ENCODE results near the gene CTNNAL1.
"Not testable (repeated sequence)": the region's sequence is repeated elsewhere in the genome, so short reads cannot be mapped to it uniquely, and the experiment has no call there.

CTNNAL1 gene

DNA sequence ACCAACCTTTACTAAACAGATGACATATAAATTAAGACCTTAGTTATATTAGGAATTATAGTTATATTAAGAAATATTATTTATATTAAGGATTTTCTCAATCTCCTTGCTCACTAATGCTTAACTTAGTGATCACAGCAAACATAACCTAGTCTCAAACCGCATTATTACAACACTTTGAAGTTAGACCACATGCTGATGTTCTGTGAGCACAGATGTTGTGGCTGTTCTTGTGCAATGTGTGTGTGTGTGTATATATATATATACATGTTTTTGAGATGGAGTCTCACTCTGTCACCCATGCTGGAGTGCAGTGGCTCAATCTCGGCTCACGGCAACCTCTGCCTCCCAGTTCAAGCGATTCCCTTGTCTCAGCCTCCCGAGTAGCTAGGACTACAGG, 99.9 kb downstream of the CTNNAL1 start:
- peaks cover 80% of the 10 kb centered on the region for H3K36me3 ChIP-seq

GRCh38 chr9:108911820-108912219, 101.5 kb downstream of the CTNNAL1 start:
- Histone ChIP-seq H3K9ac (no peak overlapping the region), H3K36me3 (peaks cover 81% of the 10 kb centered on the region), H3K4me2 (no peak overlapping the region), H3K27ac (no peak overlapping the region), H3K9me3 (no peaks in the 10 kb centered on the region), H3K27me3 (no peaks in the 10 kb centered on the region), H3K4me1 (no peaks in the 10 kb centered on the region), H4K20me1 (no peaks in the 10 kb centered on the region), H3K4me3 (no peak overlapping the region)
- no peak for TF ChIP-seq Cebpa-rat (IDR thresholded peaks at IDR 0.05)

More for the DNA sequence above, 99.9 kb downstream of the CTNNAL1 start:
- no peaks in the 10 kb centered on the region for H3K4me1 ChIP-seq
- H3K27ac ChIP-seq: no peak overlapping the region
- H3K9ac ChIP-seq: no peak overlapping the region
- no peak overlapping the region for H3K4me3 ChIP-seq
- no peak overlapping the region for H3K4me2 ChIP-seq
- H3K9me3 ChIP-seq: no peaks in the 10 kb centered on the region
- no peaks in the 10 kb centered on the region for H4K20me1 ChIP-seq
- no peaks in the 10 kb centered on the region for H3K27me3 ChIP-seq
- TF ChIP-seq Cebpa-rat (IDR thresholded peaks at IDR 0.05): no peak

DNA sequence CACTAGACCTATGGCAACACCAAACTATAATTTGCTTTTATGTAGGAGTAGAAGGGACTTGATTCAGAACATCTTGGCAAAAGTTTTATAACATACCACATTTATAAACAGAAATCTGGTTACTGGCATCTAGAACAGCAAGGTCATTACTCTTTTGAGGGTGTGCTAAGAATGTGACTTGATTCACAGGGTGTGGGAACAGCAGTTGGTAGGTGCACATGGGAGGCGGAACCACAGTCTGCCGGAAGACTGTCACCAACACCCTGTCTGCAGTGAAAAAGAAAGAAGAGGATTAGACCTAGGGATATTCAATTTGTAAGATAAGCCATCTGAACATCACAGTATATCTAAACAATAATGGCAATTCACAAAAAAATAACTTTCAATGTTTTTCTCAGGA, 102.4 kb downstream of the CTNNAL1 start:
- H3K9ac ChIP-seq: no peak overlapping the region
- TF ChIP-seq Cebpa-rat (IDR thresholded peaks at IDR 0.05): no peak
- H3K9me3 ChIP-seq: no peaks in the 10 kb centered on the region
- H3K27ac ChIP-seq: no peak overlapping the region
- H3K4me3 ChIP-seq: no peak overlapping the region
- peaks cover 86% of the 10 kb centered on the region for H3K36me3 ChIP-seq
- no peaks in the 10 kb centered on the region for H3K4me1 ChIP-seq
- H3K4me2 ChIP-seq: no peak overlapping the region
- no peaks in the 10 kb centered on the region for H4K20me1 ChIP-seq
- H3K27me3 ChIP-seq: no peaks in the 10 kb centered on the region

DNA sequence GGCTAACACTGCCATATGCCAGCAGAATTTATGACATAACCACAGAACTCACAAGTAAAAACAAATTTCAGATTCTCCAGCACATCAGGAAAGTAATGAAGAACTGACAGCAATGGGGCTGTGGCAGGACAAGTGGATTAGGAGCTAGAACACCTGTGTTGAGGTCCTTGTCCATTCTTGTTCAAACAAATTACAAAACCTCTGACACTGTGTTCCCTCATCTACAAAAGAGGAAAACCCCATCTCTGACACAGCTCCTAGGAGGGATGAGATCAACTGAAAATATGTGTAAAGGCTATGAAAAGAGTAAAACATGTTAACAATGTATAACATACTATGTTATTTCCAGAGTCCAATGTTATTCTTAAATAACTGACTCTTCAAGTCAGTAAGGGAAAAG, 102.9 kb downstream of the CTNNAL1 start:
- Histone ChIP-seq H3K9me3 (no peaks in the 10 kb centered on the region), H3K27ac (no peak overlapping the region), H3K4me1 (no peaks in the 10 kb centered on the region), H3K36me3 (peaks cover 88% of the 10 kb centered on the region), H3K4me2 (no peak overlapping the region), H3K4me3 (no peak overlapping the region), H3K27me3 (no peaks in the 10 kb centered on the region), H3K9ac (no peak overlapping the region), H4K20me1 (no peaks in the 10 kb centered on the region)
- TF ChIP-seq Cebpa-rat (IDR thresholded peaks at IDR 0.05): no peak

- Histone ChIP-seq H3K27ac (no peak overlapping the region), H3K9ac (no peak overlapping the region), H3K4me3 (no peak overlapping the region), H3K36me3 (peaks cover 95% of the 10 kb centered on the region), H3K27me3 (no peaks in the 10 kb centered on the region), H3K9me3 (no peaks in the 10 kb centered on the region), H4K20me1 (no peaks in the 10 kb centered on the region), H3K4me1 (no peaks in the 10 kb centered on the region), H3K4me2 (no peak overlapping the region)
- TF ChIP-seq Cebpa-rat (IDR thresholded peaks at IDR 0.05): no peak
Measured at GRCh38 chr9:108905494-108905893, 107.8 kb downstream of the CTNNAL1 start.

DNA sequence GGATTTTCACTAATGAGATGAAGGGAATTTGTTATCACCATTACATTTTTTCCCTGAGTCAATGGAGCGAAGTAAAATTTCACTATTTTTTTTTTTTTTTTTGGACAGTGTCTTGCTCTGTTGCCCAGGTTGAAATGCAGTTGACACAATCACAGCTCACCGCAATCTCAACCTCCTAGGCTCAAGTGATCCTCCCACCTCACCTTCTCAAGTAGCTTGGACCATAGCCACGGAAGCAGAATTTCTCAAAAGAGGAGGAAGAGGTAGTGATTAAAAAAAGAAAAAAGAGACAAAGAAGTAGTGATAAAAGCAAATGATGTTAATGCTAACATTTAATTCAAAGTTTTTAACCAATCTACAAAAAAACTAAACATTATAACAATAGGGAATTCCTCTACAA, 109.1 kb downstream of the CTNNAL1 start:
- H3K4me3 ChIP-seq: no peak overlapping the region
- no peaks in the 10 kb centered on the region for H3K9me3 ChIP-seq
- H3K9ac ChIP-seq: no peak overlapping the region
- no peaks in the 10 kb centered on the region for H4K20me1 ChIP-seq
- no peak for TF ChIP-seq Cebpa-rat (IDR thresholded peaks at IDR 0.05)
- H3K27me3 ChIP-seq: no peaks in the 10 kb centered on the region
- no peak overlapping the region for H3K4me2 ChIP-seq
- no peaks in the 10 kb centered on the region for H3K4me1 ChIP-seq
- H3K27ac ChIP-seq: no peak overlapping the region
- H3K36me3 ChIP-seq: peaks cover 95% of the 10 kb centered on the region

- Histone ChIP-seq H3K36me3 (peaks cover 95% of the 10 kb centered on the region), H3K9ac (no peak overlapping the region), H3K27me3 (no peaks in the 10 kb centered on the region)
Measured at GRCh38 chr9:108903420-108904103, 109.7 kb downstream of the CTNNAL1 start.

GRCh38 chr9:108900176-108900575, 113.1 kb downstream of the CTNNAL1 start:
- H3K27ac ChIP-seq: no peak overlapping the region
- H4K20me1 ChIP-seq: no peaks in the 10 kb centered on the region
- H3K4me3 ChIP-seq: no peak overlapping the region
- H3K36me3 ChIP-seq: peaks cover 93% of the 10 kb centered on the region
- H3K4me2 ChIP-seq: no peak overlapping the region
- no peak for TF ChIP-seq Cebpa-rat (IDR thresholded peaks at IDR 0.05)
- no peaks in the 10 kb centered on the region for H3K9me3 ChIP-seq
- no peaks in the 10 kb centered on the region for H3K27me3 ChIP-seq
- H3K9ac ChIP-seq: no peak overlapping the region
- no peaks in the 10 kb centered on the region for H3K4me1 ChIP-seq

More at GRCh38 chr9:108903420-108904103, 109.7 kb downstream of the CTNNAL1 start:
- H3K4me2 ChIP-seq: no peak overlapping the region
- H4K20me1 ChIP-seq: no peaks in the 10 kb centered on the region
- H3K9me3 ChIP-seq: no peaks in the 10 kb centered on the region
- TF ChIP-seq Cebpa-rat (IDR thresholded peaks at IDR 0.05): no peak
- H3K4me1 ChIP-seq: no peaks in the 10 kb centered on the region
- H3K27ac ChIP-seq: no peak overlapping the region
- no peak overlapping the region for H3K4me3 ChIP-seq

- not testable (repeated sequence) for H3K9me3 ChIP-seq, H3K4me3 ChIP-seq, H3K27ac ChIP-seq, H3K9ac ChIP-seq, H4K20me1 ChIP-seq, H3K4me1 ChIP-seq, H3K4me2 ChIP-seq, H3K27me3 ChIP-seq
- H3K36me3 ChIP-seq: peaks cover 96% of the 10 kb centered on the region
Measured at GRCh38 chr9:108899023-108899695, 114.1 kb downstream of the CTNNAL1 start.

- Histone ChIP-seq H3K9ac (no peak overlapping the region), H3K4me2 (no peak overlapping the region), H4K20me1 (no peaks in the 10 kb centered on the region), H3K36me3 (peaks cover 97% of the 10 kb centered on the region), H3K27me3 (no peaks in the 10 kb centered on the region), H3K4me3 (no peak overlapping the region), H3K27ac (no peak overlapping the region), H3K9me3 (no peaks in the 10 kb centered on the region), H3K4me1 (no peaks in the 10 kb centered on the region)
- no peak for TF ChIP-seq Cebpa-rat (IDR thresholded peaks at IDR 0.05)
Measured at GRCh38 chr9:108897324-108898096, 115.8 kb downstream of the CTNNAL1 start.

Measured in BLaER1 (cell line).